Superior temporal gyrus (tissue), 1 donor: Measurements from ENCODE around the gene TH.
"Not testable (repeated sequence)": the region's sequence is repeated elsewhere in the genome, so short reads cannot be mapped to it uniquely, and the experiment has no call there.

Experiments used
- DNase-seq: peaks from one replicate; pipeline ENCODE4 v3.0.0-alpha.2; 2016; ENCODE audit errors: extremely low spot score

The TH gene

DNA sequence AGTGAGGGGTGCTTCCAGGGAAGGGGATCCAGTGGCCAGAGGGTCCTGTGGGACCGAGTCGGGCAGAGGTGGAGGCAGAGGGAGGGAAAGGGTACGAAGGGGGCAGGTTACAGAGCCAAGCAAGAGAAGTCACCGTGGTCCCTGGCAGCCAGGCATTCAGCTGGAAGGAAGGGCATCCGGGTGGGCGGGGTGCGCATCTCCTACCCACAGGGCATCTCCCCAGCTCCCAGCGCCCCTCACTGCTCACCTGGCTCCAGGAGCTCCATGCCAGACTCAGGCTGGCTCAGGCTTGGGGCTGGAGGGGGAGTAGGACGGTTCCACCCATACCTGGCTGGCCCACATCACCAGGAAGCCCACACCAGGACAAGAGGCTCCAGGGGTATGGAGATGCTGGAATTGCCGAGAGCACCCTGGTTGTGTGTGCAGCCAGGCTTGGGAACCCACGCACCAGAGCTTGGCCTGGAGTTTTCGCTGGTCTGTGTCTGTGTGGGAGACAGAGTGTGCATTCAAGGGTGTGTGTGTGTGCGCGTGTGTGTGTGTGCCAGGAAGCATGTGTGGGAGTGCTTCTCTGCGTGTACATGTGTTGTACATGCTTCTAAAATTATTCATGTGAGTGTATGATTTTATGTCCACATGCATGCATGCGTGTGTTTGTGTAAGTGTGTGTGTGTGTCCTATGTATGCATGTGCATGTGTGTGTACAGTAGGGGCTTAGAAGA, 6.6 kb upstream of the TH start:
- DNase-seq, result not testable (repeated sequence)

DNA sequence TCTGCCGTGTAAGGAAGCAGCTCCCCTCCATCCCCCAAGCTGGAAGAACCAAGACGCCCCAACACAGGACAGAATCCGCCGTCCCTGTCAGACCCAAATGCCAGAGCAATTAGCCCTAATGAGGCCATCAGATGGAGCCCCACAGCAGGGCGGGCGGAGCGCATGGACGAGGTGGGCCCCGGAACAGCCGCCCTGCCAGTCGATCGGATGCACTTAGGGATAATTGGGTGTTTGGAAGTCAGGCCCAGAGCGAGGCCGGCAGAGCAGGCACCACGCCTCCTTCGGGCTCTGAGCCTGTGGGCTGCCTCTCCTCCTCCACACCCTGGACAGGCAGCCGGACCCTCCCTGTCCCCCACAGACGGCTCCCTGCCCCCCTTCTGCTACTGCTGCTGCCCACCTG, 5.5 kb upstream of the TH start:
- DNase-seq, result no peak

DNA sequence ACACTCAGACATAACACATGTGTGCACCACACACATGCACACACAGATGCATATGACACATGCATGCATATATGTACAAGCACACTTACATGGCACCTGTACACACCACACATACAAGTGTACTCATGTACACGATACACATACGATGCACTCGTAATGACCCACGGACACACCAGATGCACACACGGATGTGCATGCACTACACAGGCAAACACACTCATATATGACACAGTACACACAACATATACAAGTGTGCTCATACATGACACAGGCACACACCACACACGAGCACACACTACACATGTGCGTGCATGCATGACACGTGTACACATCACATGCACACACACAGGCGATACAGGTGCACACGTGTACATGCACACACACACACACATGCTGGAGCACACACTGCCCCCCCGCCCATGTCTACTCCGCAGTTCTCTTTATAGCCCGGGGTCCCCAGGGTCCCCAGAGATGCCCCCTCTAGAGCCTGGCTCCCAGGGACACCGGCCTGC, 4.8 kb upstream of the TH start:
- DNase-seq, result no peak

DNA sequence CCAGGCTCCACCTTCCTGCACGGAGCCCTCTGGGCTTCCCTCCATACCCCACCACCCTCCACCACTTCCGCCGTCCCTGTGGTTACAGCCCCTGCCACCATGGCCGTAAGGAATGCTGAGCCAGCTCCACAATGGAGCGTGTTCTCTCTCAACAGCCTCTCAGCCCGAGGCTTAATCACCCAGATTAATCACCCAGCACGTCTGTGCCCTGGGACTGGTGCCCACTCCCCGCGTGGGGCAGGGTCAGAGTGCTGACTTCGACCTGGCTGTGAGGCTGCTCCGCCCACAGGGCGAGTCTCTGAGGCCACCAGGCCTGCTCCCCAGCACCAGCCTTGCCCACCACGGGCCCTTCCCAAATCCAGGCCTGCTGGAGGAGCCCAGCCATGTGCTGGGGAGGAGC, 4.0 kb upstream of the TH start:
- DNase-seq, result no peak

DNA sequence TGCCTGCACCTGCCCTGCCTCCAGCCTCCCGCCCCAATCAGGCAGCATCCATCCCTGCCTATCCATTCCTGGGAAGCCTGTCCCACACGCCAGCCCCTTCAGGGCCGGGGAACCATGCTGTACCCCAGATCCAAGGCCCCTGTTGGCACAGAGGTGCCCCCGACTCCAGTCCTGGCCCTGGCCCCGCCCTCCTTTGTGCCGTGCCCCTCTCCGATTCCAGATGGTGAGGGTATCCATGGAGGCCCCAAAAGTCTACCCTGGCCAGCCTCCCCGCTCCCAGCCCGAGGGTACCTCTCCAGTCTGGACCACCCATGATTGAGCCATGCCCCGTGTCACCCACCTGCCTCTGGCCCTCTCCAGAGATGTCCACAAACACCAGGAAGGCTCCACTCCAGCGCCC, 2.7 kb upstream of the TH start:
- DNase-seq, result no peak

DNA sequence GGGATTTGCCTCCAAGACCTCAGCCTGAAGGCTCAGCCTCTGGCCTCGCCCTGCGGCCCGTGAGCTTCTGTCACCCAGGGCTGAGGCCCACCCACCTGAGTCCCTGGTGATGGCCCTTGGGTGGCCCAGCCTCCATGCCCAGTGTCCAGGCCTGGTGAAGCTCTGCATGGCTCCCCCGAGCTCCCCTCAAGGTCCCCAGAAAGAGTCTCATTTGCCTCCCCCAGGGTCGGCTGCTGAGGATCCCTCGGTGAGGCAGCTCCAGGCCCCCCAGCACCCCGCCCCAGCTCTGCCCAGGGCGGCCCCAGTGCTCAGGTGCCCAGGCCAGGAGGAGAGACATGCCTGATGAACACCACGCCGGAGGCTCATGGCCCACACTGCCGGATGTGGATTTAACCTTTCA, 2.1 kb upstream of the TH start:
- no peak for DNase-seq

DNA sequence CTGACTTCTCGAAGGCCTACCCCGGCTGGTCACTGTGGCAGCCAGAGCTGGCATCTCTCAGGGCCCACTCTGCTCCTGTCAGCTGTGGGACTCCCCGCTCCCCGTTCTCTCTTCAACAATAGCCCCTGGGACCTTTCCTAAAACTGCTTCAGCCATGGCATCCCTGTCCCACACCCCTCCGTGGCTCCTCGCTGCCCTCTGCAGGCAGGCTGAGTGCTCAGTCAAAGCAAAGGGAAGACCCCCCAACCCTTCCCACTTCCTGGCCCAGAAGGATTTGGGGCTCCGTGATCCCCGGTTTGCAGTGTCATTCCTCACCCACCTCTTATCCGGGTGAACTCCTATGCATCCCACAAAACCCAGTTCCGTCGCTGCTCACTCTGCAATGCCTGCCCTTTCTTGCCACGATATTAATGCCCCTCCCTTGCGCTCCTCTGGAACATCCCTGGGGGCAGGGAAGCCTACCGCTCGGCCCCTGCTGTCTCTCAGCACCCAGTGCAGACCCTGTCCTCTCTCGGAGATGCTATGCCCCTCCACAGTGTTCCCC, 1.6 kb upstream of the TH start:
- no peak for DNase-seq

DNA sequence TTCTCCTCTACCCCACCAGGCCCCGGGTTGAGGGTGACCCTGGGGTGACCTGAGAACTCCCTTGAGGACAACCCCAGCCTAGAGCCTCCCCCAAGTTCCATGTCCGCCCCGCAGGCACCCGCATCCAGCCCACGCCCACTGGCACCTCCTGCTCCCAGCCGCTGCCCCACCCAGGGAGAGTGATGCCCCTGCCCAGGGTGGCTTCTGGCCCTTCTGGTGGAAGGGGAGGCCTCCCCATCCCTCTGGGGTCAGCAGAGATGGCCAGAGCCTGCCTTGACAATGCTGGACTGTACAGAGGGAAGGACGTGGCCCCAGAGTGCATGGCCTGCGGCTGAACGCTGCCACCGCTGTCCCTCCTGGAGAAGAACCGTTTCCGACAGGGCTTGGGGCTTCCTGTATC, 1.1 kb upstream of the TH start:
- DNase-seq, result no peak

DNA sequence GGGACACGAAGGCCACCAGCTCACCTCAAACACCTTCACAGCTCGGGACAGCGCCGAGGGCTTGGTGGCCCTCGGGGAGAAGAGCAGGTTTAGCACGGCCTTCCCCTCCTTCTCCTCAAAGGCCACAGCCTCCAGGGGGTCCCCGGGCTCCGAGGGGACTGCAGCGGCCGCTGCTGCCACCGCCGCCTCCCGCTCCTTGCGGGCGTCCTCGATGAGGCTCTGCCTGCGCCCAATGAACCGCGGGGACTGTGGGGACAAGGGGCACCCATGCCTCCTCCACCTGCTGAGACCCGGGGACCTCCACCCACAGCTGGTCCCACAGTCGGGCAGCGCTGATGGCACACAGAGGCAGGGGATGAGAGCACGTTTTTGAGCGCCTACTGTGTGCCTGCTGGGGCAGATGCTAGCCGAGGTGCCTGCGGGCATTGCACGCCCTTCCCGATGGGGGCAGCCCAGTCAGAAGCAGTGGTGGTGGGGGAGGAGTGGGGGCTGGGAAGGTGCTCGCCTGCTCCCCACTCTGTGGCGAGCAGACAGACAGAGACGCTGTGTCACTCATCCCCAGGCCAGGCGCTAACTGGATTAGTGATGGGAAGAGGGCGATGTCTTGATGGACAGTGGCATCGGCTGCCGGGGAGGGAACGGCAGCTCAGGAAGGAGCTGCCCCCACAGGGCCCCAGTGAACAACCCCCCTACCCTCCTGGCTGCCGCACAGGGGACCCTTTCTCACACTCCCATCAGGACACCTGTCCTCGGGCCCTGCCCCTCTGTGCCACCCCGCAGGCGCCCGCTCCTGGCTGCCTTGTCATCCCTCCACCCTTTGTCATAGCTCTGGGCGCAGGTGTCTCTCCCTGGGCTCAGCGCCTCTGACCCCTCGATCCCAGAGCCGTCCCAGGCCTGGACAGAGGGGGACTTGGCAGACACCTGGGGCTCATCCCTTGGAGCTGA, 1.7 kb downstream of the TH start:
- no peak for DNase-seq

DNA sequence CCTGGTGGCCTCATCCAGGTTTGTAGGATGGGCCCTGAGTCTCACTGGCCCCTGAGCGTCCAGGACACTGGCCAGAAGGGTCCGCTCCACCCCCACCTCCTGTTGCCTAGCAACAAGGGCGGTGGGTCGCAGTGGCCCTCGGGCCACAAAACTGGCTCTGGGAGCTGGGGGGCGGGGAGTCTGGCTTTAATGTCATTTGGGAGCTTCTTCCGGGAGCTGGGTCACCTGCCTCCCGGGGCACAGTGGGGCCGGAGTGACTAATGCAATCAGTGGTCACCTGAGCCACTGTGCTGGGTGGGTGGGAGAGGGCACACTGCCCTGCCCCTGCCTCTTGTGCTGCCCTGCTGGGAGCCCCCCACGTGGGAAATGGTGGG, 2.6 kb downstream of the TH start:
- no peak for DNase-seq

DNA sequence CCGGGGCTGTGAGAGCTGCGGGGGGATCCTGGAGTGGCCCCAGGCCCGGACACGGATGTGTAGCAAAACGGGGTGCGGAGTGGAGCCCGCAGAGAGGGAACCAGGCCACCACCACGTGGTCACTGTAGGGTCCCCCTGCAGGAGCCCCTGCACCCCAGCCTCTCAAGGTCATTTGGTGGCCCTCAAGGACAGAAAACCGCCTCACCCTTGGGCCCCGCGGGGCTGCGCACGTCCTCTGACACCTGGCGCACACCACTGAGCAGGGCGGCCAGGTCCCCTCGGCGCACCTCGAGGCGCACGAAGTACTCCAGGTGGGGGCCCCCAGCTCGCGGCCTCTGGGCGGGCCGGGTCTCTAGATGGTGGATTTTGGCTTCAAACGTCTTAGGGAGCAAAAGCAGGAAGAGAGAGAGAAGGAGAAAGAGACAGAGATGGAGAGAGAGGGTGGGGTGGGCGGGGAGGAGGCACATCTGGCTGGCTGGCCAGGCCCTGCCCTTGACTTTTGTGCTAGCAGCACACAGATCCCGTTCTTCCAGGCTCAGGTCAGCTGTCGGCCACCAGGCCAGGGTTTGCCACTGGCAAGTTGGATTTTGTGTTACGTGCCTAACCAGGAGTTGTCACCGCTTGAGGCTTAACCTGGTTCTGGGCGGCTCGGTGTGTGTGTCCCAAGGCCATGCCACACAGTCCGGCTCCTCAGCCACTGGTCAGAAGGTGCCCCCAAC, 3.2 kb downstream of the TH start:
- DNase-seq, result no peak

DNA sequence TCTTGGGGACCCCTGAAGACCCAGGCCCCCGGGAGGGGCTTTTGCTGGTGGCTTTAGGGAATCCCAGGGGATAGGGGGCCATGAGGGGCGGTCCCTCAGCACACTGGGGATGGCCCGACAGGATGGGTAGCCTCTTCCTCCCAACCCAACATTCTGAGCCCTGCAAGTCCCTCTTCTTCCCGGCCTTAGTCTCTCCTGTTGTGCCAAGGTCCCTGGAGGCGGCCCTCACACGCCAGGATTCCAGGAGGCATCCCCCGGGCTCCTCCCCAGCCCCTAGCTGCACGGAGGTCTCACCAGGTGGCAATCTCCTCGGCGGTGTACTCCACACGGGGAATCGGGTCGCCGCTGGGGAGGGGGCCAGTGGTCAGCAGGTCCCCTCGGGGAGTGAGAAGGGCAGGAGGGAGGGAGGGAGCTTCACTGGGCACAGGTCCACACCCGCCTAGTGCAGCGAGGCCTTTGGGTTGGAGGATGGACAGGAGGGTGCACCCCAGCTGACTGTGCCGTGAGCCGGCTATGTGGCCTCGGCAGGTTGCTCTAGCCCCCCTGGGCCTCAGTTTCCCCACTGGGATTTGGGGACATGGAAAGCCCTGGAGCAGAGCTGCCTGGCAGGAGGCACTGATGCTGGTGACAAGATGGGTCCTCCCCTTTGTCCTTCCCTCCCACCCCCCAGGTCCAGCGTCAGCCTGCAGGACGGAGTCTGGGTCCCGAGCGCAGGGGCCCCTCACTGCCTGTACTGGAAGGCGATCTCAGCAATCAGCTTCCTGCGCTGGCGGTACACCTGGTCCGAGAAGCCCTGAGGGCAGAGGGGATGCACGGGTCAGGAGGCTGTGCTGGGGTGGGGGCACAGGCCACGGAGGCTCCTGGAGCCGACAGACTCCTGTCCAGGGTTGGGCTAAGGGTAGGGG, 4.2 kb downstream of the TH start:
- DNase-seq, result no peak

DNA sequence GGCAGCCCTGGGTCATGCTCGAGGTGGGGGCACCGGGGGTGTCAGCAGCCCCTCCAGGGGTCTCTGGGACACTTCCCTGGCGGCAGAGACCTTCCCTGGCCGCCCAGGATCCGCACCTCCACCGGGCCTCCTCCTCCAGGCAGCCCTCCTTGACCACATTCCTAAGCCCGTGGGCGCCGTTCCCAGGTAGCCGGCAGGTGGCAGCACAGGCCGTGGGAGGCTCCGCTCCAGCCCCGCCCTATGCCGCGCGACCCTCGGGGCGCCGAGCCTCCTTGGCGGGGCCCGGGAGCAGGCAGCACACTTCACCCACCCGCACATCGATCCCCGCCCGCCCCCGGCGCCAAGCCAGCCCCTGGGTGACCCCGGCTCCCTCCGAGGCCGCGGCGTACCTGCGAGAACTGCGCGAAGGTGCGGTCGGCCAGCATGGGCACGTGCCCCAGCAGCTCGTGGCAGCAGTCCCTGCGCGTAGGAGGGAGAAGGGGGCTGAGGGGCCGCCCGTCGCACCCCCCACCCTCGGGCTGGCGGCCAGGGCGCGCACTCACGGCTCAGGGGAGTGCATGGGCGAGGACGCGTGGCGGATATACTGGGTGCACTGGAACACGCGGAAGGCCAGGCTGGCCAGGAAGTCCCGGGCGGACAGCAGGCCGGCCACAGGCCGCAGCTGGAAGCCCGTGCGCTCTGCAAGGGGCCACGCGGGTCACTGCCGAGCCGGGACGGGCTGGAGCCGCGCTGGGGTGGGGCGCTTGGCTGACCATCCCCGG, 5.3 kb downstream of the TH start:
- no peak for DNase-seq

DNA sequence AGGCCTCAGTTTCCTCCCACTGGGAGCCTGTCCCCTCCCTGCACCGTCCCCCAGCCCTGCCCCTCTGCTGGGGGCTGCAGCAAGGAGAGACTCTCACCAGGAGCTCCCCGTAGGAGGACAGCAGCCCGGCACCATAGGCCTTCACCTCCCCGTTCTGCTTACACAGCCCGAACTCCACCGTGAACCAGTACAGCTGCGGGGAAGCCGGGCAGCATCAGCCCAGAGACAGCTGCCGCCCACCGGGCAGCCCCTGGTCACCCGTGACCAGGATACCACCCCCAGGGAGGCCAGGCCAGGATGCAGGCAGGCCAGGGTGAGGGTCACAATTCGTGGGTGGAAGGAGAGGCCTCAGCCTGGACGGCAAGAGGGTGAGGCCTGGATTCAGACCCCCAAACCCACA, 6.0 kb downstream of the TH start:
- DNase-seq, result no peak

DNA sequence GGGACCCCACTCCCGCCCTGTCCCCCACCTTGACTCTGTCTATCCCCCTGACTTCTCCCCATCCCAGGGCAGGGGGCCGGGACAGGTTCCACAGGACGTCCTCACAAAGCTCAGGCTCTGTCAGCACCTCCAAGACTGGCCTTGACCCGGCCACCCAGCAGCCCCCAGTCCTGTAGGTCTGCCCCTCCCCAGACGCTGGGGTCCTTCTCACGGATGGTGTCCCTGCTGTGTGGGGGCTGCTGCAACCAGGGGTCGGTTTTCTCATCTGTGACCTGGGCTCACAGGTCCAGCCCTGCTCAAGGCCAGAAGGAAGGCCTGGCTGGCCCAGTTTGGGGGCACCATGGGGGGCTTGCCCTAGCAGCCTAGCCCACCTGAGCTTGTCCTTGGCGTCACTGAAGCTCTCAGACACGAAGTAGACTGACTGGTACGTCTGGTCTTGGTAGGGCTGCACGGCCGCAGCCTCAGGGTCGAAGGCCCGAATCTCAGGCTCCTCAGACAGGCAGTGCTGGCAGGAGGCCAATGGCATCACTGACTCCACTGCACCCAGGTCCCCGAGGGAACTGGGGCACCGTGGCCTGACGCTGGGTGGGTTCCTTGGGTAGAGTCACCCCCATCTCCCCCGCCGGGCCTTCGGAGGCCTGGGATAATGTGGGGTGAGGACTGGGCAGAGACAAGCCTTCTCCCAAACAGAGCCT, 6.6 kb downstream of the TH start:
- DNase-seq, result no peak

DNA sequence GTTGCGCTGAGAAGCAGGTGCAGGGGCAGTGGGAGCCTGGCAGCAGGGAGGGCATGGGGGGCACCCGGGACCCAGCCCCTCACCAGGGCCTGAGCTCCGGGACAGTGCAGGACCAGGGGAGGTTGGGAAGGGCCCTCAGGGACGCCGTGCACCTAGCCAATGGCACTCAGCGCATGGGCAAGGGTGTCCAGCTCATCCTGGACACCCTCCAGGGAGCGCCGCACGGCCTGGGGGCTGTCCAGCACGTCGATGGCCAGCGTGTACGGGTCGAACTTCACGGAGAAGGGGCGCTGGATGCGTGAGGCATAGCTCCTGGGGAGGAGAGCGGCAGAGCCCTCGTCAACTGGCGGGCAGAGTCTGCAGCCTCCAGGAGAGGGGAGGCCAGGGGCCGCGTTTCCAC, 7.5 kb downstream of the TH start:
- DNase-seq, result no peak

DNA sequence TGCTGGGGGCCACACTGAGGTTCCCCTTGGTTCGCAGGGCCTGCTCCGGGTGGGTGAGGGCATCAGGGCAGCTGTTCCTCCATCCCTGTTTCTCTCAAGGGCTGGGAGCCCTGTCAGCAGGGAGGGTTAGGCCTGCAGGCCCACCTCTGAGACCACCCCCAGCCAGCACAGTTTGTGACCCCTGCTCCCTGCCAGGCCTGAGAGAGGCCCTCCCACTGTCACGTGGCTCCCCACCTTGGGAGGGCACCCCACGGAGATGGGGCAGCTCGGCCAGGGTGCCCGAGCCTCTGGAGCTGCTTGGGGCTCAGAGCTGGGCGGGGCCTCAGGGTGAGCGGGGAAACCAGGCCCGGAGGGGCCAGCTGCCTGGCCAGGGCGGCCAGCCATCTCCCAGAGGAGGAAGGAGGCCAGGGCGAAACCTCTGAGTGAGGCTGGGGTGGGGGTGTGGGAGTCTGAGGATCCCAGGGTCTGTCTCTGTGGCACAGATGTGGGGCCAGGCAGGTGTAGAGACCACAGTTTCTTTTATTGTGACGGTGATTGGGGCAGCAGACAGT, 8.1 kb downstream of the TH start:
- no peak for DNase-seq

DNA sequence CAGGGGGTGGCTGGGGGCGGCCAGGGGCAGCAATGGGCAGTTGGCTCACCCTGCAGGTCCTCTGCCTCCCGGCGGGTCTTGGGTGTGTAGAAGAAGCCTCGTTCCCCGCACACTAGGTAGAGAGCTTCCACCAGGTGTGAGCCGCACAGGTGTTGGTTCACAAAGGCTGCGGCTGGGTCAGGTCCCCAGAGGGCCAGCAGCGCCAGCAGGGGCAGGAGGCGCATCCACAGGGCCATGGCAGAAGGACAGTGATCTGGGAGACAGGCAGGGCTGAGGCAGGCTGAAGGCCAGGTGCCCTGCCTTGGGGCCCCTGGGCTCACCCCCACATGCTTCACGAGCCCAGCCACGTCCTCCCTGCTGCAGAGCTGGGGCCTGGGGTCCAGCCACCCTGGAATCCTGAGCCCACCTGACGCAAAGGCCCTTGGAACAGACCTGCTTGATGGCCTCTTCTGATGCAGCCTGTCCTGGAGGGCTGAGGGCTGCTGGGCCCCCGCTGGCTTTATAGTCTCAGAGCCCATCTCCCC, 10.8 kb downstream of the TH start, which contains the start of gene INS:
INS (minus strand) TSS at position 474 of the 524 bp plus-strand sequence; CDS start at position 236, 238 bp downstream.
- no peak for DNase-seq
